ENCODE measurements around the gene VSTM5.

- TF ChIP-seq, protein P1, sequence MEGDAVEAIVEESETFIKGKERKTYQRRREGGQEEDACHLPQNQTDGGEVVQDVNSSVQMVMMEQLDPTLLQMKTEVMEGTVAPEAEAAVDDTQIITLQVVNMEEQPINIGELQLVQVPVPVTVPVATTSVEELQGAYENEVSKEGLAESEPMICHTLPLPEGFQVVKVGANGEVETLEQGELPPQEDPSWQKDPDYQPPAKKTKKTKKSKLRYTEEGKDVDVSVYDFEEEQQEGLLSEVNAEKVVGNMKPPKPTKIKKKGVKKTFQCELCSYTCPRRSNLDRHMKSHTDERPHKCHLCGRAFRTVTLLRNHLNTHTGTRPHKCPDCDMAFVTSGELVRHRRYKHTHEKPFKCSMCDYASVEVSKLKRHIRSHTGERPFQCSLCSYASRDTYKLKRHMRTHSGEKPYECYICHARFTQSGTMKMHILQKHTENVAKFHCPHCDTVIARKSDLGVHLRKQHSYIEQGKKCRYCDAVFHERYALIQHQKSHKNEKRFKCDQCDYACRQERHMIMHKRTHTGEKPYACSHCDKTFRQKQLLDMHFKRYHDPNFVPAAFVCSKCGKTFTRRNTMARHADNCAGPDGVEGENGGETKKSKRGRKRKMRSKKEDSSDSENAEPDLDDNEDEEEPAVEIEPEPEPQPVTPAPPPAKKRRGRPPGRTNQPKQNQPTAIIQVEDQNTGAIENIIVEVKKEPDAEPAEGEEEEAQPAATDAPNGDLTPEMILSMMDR (conservative IDR thresholded peaks at IDR 0.05; ENCODE audit: low read depth, low read length), result no peak
- TF ChIP-seq EZH2 (IDR thresholded peaks at IDR 0.05; ENCODE audit: borderline replicate concordance, low read depth, low read length, poor library complexity, severe bottlenecking), result no peak
These were observed 21.1 kb upstream of the VSTM5 start for GRCh38 chr11:93871526-93871925.
